ENCODE data around the gene OR5AN1.
"Not testable (repeated sequence)": the region's sequence is repeated elsewhere in the genome, so short reads cannot be mapped to it uniquely, and the experiment has no call there.

The OR5AN1 gene, protein sequence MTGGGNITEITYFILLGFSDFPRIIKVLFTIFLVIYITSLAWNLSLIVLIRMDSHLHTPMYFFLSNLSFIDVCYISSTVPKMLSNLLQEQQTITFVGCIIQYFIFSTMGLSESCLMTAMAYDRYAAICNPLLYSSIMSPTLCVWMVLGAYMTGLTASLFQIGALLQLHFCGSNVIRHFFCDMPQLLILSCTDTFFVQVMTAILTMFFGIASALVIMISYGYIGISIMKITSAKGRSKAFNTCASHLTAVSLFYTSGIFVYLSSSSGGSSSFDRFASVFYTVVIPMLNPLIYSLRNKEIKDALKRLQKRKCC

DNA sequence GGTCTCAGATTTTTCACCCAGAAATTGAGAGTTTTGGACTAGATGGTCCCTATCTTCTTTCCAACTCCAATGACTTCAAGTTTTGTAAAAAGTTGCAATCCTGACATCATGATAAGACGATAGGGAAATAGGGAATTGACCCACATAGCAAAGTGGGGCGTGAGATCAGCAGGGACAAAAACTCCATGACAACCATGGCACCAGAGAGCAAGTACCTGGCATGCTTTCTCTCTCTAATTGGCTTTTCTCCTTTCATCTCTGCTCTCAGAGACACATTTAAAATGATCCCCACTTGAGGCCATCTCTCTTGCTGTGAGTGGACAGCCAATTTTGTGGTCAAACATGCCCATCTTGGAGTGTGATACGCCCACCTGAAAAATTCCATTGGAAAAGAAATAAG lies at the start of gene OR5AN1:
OR5AN1 (plus strand) TSS at position 301 of the 400 bp plus-strand sequence. CDS start 5,564 bp downstream, outside the sequence.
- no peak for DNase-seq

DNA sequence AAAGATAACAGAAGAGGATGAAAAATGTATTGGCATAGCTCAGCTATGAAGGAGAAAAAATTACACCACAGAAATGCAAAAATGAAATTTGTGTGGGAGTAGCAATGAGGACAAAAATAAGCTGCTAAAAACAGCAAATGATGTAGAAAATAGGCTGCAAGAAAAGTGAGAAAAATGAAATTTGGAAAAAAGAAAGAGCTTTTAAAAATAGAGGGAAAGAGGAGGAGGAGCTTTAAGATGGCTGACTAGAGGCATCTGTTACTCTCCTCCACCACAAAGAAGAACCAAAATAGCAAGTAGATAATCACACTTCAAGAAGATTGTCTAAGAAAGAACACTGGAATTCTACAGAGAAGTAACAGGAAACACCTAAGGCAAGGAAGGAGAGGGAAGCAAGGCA lies 23.7 kb upstream of the OR5AN1 start:
- no peak for DNase-seq

DNA sequence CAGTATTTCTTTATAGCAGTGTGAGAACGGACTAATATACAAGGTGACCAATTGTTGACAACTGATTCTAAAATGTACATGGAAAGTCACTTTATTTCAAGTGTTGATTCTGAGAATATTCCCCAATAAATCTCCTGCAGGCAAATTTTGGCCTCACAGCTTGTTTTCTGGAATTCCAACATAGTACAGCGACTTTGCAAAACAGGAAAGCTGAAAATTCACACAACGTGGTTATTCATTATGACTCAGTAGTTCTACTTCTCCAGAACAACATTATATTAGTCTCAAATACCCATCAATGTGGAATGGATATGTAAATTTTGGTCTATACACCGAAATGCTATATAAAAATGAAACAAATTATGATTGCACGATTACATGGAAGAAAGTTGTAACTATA lies 22.5 kb upstream of the OR5AN1 start:
- no peak for DNase-seq

DNA sequence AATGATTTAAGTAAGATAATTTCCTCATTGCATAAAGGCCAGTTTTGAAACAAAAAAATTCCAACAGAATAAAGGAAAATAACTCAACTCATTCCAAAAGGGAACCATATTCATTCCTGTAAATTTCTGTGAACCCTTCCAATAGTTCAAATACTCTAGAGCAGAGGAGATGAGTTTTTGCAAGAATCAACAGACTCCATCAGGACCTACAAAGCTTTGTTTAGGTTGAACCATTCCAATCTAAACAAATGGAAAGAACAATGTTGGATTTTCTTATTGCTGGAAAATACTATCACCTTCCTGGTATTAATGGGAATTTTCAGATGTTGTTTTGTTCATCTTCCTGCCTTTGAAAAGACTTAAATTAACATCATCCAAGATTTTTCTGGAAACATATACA lies 21.8 kb upstream of the OR5AN1 start:
- no peak for DNase-seq

DNA sequence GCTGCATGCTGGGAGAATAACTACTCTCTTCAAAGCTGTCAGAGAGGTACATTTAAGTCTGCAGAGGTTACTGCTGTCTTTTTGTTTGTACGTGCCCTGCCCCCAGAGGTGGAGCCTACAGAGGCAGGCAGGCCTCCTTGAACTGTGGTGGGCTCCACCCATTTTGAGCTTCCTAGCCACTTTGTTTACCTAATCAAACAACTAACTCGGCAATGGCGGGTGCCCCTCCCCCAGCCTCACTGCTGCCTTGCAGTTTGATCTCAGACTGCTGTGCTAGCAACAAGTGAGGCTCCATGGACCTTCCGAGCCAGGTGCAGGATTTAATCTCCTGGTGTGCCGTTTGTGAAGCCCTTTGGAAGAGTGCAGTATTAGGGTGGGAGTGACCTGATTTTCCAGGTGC lies 9.0 kb upstream of the OR5AN1 start:
- not testable (repeated sequence) for DNase-seq

DNA sequence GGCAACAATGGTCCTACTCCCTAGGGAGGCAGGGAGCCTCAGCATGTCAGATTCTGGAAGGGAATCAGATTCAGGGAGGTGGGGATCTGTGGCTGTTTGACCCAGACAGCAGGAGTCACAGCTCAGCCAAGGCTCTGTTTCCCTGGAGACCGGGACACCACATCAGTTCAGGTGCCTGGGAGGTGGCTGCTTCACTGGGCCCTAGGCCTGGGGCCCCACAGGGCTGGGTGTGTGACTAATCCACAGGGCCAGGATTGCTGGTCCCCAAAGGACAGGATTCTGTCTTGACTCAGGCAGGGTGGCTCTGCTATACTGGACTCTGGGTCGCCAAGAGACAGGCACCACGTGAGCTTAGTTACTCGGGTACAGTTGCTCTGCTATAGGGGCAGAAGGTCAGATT lies 3.5 kb upstream of the OR5AN1 start:
- DNase-seq: no peak

DNA sequence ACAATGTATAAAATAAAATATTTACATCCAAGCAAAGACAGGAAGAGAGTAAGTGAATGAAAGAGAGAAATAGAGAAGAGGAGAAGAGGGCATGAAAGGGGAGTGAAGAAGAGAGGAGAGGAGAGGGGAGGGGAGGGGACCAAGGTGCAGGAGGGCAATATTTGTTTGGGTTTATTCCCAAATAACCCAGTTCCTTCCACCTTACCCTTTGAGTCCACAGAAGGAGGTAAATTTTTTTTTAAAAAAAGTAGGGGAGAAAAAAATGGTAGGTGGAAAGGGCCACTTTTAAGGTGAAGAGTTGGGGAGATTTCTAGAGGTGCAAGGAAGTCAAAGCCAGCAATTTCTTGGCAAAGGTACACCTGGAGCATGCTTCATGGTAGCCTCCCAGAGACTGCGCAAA lies 2.1 kb upstream of the OR5AN1 start:
- DNase-seq: no peak

DNA sequence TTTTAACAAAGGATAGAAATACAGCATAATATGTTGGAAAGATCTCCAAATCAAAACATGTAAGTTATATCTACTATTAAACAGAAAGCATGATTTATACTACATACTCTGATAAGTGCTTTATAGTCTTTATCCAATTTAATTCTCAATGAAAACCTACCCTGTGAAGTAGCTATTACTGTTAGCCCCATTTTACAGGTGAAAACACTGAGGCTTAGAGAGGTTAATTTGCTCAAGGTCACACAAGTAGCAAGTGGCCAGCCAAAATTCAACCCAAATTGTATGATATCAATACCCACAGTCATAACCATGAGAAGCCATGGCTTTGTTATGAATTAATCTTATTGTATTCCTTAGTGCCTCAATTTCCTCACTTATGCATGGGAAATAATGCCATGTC lies 675 bp upstream of the OR5AN1 start:
- no peak for DNase-seq

DNA sequence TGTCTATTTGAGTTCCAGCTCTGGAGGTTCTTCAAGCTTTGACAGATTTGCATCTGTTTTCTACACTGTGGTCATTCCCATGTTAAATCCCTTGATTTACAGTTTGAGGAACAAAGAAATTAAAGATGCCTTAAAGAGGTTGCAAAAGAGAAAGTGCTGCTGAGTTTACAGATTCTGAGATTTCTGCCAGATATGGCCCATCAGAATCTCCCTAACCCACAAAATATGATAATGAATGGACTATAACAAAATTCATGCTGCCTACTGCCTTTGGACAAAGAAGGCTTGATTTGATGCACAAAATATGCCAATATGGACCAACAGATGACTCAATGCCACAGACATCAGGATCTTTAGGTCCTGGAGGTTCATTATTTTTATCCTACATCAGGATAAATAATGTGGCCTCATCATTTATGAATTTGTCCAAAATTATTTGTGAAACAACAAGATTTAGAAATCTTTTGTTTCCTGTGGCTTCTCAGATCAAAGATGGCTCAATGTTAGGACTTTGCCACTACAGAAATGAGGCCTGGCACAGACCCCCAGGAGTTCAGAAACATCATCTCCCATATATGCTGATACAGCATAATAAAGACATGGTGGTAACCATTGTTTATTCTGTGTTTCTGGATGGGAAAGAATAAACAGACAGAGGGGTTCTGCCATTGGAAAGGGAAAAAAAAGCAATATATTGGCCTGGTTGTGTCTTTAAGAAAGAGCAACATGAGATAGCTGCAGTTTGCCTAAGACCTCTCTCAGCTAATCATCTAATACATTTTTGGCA lies 6.7 kb downstream of the OR5AN1 start:
- DNase-seq: no peak

DNA sequence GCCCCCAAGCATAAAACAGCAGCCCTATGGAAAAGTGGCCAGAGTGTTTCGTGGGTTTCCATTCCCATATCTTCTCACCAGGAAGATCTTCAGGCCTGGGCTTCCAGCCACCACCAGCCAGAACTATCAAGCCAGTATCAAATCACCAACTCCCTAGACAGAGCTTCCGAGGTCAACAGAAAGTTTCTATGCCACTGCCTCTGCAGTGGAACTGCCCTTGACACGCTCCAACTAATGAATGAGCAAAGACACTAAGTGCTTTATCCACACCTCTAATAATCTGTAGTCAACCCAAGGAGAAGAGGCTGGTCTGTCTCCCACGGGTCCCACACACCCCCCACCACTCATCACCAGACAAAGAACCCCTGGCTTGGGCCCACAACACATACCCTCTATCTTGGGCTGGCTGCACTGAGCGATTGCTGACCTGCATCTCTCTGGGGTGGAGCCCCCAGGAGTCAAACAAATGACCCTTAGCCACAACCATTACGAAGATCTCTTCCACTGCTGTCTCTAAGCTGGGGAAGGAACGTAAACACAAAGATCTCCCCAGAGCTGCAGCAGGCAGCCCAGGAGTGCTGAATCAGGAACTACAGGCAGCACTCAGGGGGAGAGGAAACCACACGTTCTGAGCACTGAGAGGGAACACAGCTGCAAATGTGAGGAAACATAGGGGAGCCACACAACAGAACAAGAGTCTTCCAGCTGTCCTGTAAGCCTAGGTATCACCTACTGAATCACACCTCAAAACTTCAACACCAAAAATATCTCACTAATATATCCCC lies 9.7 kb downstream of the OR5AN1 start:
- no peak for DNase-seq

DNA sequence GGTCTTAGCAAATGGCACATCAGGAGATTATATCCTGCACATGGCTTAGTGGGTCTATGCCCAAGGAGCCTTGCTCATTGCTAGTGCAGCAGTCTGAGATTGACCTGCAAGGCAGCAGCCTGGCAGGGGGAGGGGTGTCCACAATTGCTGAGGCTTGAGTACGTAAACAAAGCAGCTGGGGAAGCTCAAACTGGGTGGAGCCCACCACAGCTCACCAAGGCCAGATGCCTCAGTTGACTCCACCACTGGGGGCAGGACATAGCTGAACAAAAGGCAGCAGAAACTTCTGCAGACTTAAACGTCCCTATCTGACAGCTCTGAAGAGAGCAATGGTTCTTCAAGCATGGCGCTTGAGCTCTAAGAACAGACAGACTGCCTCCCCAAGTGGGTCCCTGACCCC lies 13.6 kb downstream of the OR5AN1 start:
- not testable (repeated sequence) for DNase-seq

DNA sequence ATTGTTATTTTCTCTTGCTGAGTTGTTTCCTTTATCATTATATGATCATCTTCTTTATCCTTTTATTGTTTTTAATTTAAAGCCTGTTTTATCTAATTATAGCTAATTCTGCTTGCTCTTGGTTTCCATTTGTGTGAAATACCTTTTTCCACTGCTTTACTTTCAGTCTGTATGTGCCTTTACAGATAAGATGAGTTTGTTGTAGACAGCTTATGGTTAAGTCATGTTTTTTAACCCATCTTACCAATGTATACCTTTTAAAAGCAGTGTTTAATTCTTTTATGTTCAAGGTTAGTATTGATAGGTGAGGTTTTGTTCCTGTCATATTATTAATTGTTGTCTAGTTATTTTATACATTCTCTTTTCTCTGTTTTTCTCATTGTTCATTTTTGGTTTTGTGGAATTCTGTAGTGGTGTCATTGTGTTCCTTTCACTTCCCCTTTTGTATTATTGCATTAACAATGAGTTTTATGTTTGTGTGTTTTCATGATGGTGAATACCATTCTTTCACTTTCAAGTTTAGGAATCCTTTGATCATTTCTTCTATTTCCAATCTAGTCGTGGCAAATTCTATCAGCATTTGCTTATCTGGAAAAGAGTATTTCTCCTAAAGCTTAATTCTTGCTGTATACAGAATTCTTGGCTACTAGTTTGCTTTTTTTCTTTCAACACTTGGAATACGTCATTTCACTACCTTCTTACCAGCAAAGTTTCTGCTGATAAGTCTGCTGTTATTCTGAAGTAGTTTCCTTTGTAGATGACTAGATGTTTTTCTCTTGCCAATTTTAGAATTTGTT lies 21.8 kb downstream of the OR5AN1 start:
- no peak for DNase-seq

DNA sequence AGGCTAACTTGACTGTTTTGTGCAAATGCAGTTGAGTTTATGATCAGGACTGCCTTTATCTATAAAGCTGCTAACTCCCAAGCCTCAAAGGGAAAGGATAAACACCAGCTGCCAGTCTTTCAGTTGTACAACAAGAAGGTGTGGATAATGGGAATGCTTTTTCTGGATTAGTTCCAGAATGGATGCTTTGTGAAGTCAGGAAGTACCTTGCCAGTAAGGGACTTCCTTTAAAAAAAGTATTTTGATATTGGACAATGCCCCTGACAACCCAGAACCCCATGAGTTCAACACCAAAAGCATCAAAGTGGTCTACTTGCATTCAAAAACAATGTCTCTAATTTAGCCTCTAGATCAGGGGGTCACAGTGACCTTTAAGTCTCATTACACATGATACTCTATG lies 35.5 kb downstream of the OR5AN1 start:
- no peak for DNase-seq

DNA sequence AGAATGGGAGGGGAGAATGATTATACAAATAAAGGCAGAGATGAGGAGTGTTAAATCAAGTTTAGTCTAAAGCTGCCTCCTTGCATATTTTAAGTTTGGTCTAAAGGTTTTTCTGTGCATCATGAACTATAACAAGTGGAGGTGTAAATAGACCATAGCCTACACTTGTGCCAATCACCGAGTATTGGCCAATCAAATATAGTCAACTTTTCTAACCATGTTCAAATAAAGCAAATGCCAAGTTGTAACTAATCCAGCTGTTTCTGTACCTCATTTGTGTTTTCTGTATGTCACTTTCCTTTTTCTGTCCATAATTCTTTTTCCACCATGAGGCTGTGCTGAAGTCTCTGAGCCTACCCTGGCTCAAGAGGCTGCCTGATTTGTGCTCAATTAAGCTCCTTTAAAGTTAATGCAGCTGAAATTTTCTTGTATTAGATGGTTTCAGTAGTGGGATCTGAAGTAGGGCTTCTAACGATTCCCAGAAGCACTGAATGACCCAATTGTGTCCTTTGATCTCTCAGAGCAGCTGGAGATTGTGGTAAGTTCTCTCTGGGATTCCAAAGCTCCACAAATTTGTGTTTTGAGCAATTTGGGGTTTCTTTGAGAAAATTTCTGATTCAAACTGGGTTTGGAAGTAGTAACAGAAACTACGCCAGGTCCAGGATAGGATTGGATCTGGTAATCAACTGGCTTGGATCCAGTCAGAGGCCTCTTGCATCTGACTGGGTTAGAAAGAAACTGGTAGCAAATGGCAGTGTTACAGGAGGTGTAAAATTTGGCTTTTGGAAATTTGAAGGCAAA lies 42.0 kb downstream of the OR5AN1 start:
- DNase-seq: no peak

DNA sequence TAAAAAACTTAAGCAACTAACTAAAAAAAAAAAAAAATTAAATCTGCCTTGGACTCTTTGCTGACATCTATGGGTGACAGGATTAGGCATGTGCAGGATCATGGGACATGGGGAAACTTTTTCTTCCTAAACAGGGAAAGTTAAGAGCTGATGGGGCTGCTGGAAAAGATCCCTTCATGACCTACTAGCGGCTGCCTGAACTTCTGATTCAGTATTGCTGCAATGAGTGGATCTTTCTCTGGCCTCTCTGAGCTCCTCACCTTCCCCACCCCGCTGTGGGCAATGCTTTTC lies 42.5 kb downstream of the OR5AN1 start:
- DNase-seq: no peak

DNA sequence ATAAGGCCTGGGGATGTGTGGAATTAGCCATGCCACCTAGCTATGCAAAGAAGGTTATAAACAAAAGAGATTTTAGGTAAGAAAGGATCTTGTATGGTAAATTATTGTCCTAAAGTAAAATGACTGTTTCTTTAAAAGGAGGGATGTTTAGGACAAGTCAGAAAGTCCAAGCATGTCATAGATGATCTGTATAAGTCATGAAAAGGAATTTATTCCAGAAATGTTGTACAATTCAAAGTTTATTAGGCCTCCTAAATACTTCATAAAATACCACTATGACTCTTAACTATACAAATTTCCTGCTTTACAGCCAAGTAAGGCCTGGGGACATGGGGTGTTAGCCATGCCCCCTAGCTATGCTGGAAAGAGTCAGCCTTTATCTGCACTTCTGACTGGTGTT lies 44.9 kb downstream of the OR5AN1 start:
- no peak for DNase-seq

DNA sequence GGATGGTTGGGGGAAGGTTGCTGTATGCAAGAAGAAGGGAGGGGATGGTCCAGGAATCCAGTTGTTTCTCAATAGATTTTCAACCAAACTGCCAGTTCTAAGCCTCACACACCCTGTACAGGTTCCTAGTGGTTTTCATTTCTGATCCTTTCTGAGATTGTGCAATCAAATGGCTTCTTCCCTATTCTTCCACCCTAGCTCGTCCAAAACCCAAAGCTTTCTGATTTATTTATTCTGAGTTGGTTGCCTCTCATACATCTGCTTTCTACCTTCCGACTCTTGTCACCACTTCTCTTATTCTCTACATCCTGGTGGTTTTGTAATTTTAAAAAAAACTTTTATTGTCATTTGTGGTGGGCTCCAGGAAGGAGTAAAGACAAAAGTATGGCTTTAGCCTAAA lies 55.0 kb downstream of the OR5AN1 start:
- no peak for DNase-seq

DNA sequence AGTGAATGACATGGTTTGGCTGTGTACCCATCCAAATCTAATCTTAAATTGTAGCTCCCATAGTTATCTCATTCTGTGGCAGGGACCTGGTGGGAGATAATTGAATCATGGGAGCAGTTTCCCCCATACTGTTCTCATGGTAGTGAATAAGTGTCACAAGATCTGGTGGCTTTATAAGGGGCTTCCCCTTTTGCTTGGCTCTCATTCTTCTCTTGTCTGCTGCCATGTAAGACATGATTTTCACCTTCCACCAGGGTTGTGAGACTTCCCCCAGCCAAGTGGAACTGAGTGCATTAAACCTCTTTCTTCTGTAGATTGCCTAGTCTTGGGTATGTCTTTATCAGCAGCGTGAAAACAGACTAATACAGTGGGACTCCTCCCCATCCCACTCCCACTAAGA lies 56.4 kb downstream of the OR5AN1 start:
- DNase-seq: no peak

DNA sequence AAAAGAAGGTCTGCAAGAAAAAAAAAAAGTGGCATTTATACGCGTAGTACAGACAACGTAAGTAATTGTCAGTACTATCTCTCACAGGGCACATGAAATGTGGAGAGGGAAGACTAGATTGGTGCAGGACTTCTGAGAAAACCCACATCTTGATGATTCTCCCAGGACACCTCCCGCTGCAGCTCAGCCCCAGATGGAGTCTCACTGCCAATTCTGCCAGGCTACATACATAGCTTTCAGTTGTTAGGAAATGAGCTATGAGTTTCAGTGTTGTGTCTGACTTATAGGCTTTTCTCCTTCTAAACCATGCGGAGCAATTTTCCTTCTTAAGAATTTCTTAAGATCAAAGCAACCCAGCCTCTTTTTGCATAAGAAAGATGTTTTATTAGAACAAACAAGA lies 57.9 kb downstream of the OR5AN1 start:
- no peak for DNase-seq

DNA sequence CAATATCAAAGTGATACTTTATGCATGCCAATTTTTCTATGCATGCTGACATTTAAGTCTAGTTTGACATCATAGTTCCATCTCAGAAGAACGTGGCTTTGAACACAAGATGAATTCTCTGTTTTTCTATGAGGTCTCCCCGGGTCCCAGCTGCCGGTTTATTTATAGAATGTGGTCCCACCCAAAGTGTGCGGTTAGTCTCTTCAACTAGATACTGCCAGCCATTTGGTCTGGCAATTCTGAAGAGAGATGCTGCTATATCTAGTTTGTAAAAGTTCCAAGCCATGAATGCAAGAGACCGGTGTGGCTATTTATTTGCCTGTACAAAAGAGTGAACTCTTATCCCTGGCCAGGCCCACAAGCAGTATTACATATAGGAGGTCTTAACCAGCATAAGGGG lies 58.3 kb downstream of the OR5AN1 start:
- no peak for DNase-seq

DNA sequence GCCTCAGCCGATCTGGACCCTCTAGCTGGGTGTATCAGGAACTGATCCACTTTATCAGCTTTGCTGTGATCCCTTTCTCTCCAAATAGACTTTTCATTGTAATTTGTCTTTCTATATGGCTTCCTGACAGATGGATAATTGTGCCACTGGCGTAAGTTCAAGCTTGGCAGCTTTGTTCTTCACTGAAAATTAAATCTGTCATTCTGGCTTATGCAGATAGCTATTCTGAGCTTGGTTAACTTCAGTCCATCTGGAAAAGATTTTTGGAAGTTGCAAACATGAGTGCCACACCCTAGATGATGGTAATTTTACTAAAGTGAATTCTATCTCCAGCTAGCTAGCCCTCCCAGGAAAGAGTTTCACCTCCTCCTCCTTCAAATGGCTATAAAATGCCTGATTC lies 59.5 kb downstream of the OR5AN1 start:
- no peak for DNase-seq

All from stimulated activated naive CD4-positive, alpha-beta T cell (primary cell).